ENCODE results near the gene SSC5D. TPM values are rescaled to one million over a fixed set of nuclear protein-coding genes. Genes with fewer than 3 reads are reported as not detected.

Gene SSC5D
- polyA plus RNA-seq, 1 of the 3 experiments (the other 2 are of a cell fraction): 4.9 TPM

GRCh38 chr19:55452749-55453346 is 35.4 kb upstream of the SSC5D start:
- Histone ChIP-seq H2AFZ (ENCODE audit: low read depth) (no peak overlapping the region), H3K27me3 (ENCODE audit: insufficient read depth) (peaks cover 11% of the 10 kb centered on the region), H3K9me2 (no peaks in the 10 kb centered on the region), H3K9ac (no peak overlapping the region), H3K36me3 (replicated peaks in 1 of 2; ENCODE audit: control insufficient read depth in 1 of 2, insufficient read depth in 2 of 2, low read length in 1 of 2) (no peaks in the 10 kb centered on the region), H3K4me1 (ENCODE audit: control insufficient read depth in 1 of 2, insufficient read depth in 2 of 2, low read depth in 1 of 2, low read length in 1 of 2) (peaks cover 0 to 13% of the 10 kb centered on the region in 2 experiments; a peak in 2 of 4 replicates), H3K4me2 (0 out of 2 replicates have a peak overlapping the region, but pooled peaks have one; percentile 68), H3F3A (replicated peaks; ENCODE audit: insufficient read depth) (peaks cover 13% of the 10 kb centered on the region), H3K79me2 (ENCODE audit: insufficient read depth) (no peaks in the 10 kb centered on the region), H3K9me3 (no peaks in the 10 kb centered on the region), H3K27ac (ENCODE audit: low read depth in 2 of 2, low read length in 1 of 2) (no peak overlapping the region), H3K4me3 (ENCODE audit: low read depth in 2 of 2, low read length in 1 of 2) (peak overlapping the region in 1 of 2 experiments; percentile 36; a peak in 2 of 4 replicates), H4K20me1 (ENCODE audit: insufficient read depth) (peaks cover 15% of the 10 kb centered on the region)
- TF ChIP-seq USF2 (IDR thresholded peaks at IDR 0.05; ENCODE audit: borderline replicate concordance, low read depth, low read length): no peak
- TF ChIP-seq, protein P1, sequence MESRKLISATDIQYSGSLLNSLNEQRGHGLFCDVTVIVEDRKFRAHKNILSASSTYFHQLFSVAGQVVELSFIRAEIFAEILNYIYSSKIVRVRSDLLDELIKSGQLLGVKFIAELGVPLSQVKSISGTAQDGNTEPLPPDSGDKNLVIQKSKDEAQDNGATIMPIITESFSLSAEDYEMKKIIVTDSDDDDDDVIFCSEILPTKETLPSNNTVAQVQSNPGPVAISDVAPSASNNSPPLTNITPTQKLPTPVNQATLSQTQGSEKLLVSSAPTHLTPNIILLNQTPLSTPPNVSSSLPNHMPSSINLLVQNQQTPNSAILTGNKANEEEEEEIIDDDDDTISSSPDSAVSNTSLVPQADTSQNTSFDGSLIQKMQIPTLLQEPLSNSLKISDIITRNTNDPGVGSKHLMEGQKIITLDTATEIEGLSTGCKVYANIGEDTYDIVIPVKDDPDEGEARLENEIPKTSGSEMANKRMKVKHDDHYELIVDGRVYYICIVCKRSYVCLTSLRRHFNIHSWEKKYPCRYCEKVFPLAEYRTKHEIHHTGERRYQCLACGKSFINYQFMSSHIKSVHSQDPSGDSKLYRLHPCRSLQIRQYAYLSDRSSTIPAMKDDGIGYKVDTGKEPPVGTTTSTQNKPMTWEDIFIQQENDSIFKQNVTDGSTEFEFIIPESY (IDR thresholded peaks at IDR 0.05; ENCODE audit: borderline replicate concordance, low read depth): no peak
- TF ChIP-seq, protein P2, sequence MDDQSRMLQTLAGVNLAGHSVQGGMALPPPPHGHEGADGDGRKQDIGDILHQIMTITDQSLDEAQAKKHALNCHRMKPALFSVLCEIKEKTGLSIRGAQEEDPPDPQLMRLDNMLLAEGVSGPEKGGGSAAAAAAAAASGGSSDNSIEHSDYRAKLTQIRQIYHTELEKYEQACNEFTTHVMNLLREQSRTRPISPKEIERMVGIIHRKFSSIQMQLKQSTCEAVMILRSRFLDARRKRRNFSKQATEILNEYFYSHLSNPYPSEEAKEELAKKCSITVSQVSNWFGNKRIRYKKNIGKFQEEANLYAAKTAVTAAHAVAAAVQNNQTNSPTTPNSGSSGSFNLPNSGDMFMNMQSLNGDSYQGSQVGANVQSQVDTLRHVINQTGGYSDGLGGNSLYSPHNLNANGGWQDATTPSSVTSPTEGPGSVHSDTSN (IDR thresholded peaks at IDR 0.05): no peak
- TF ChIP-seq GATA2 (CRISPR knock-in tag; IDR thresholded peaks at IDR 0.05): no peak
- TF ChIP-seq FOSL2 (IDR thresholded peaks at IDR 0.05; ENCODE audit: borderline replicate concordance, low read depth): no peak
- TF ChIP-seq MXI1 (IDR thresholded peaks at IDR 0.05; ENCODE audit: low read depth, low read length): peak; percentile 37; the same call in 1 of the 2 replicates
- TF ChIP-seq RCOR1 (IDR thresholded peaks at IDR 0.05; ENCODE audit: low read length): no peak
- no peak for TF ChIP-seq MAX (IDR thresholded peaks at IDR 0.05; ENCODE audit: low read depth)
- peak; percentile 31 for TF ChIP-seq CHD2 (IDR thresholded peaks at IDR 0.05; ENCODE audit: low read length, partially characterized antibody)
- no peak for TF ChIP-seq RFX5 (IDR thresholded peaks at IDR 0.05; ENCODE audit: low read length)
- TF ChIP-seq EZH2phosphoT487 (IDR thresholded peaks at IDR 0.05; ENCODE audit: borderline replicate concordance, low read depth): no peak
- TF ChIP-seq, protein P3, sequence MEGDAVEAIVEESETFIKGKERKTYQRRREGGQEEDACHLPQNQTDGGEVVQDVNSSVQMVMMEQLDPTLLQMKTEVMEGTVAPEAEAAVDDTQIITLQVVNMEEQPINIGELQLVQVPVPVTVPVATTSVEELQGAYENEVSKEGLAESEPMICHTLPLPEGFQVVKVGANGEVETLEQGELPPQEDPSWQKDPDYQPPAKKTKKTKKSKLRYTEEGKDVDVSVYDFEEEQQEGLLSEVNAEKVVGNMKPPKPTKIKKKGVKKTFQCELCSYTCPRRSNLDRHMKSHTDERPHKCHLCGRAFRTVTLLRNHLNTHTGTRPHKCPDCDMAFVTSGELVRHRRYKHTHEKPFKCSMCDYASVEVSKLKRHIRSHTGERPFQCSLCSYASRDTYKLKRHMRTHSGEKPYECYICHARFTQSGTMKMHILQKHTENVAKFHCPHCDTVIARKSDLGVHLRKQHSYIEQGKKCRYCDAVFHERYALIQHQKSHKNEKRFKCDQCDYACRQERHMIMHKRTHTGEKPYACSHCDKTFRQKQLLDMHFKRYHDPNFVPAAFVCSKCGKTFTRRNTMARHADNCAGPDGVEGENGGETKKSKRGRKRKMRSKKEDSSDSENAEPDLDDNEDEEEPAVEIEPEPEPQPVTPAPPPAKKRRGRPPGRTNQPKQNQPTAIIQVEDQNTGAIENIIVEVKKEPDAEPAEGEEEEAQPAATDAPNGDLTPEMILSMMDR (IDR thresholded peaks at IDR 0.05): no peak; the same call in 1 of the 2 replicates
- TF ChIP-seq NFIC (IDR thresholded peaks at IDR 0.05; ENCODE audit: borderline replicate concordance): no peak
- no peak for TF ChIP-seq SMC3 (IDR thresholded peaks at IDR 0.05; ENCODE audit: low read depth, low read length)
- TF ChIP-seq, protein P4, sequence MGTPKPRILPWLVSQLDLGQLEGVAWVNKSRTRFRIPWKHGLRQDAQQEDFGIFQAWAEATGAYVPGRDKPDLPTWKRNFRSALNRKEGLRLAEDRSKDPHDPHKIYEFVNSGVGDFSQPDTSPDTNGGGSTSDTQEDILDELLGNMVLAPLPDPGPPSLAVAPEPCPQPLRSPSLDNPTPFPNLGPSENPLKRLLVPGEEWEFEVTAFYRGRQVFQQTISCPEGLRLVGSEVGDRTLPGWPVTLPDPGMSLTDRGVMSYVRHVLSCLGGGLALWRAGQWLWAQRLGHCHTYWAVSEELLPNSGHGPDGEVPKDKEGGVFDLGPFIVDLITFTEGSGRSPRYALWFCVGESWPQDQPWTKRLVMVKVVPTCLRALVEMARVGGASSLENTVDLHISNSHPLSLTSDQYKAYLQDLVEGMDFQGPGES (IDR thresholded peaks at IDR 0.05; ENCODE audit: low read depth, low read length): no peak
- WGBS (ENCODE audit: low lambda C conversion rate): 23% methylated on average over 19 of the region's 34 CpGs
- DNase-seq: peak; percentile 98
- ChIA-PET CTCF (interaction anchor here (0.6 to 4.0 kb wide), 10 partner anchors 10 to 353 kb away, joined by 3 to 26 read pairs (median 5); no protein-coding TSS in a partner anchor), POLR2A (interaction anchor here (1.1 kb wide), 1 partner anchor 9 kb away, joined by 5 read pairs; the partner anchor contains the start of gene ISOC2)
